Adrenal gland (tissue), 5 donors: ENCODE results near the gene COL6A1.

Experiments used
- CTCF ChIP-seq, 6 experiments: fragments of 450-650 bp in 4 of 6; fragments of 200-600 bp in 2 of 6; sonication (generic) in 1 of 6; IDR thresholded peaks; 1 replicate in 5 of 6; 2 replicates in 1 of 6; pipeline versions ENCODE4 v1.5.1 to v1.8.0; 2016 to 2021; ENCODE audit warnings: antibody characterized with exemption in 6 of 6, mild to moderate bottlenecking in 2 of 6, moderate library complexity in 1 of 6
- POLR2A ChIP-seq, 2 donors: fragments of 450-650 bp; IDR thresholded peaks; one replicate each; pipeline ENCODE4 v1.6.1; 2017; ENCODE audit warnings: antibody characterized with exemption in 2 of 2, mild to moderate bottlenecking in 2 of 2, moderate library complexity in 1 of 2
- donor health status: DM: no; HTN: no; CAD: no.

DNA sequence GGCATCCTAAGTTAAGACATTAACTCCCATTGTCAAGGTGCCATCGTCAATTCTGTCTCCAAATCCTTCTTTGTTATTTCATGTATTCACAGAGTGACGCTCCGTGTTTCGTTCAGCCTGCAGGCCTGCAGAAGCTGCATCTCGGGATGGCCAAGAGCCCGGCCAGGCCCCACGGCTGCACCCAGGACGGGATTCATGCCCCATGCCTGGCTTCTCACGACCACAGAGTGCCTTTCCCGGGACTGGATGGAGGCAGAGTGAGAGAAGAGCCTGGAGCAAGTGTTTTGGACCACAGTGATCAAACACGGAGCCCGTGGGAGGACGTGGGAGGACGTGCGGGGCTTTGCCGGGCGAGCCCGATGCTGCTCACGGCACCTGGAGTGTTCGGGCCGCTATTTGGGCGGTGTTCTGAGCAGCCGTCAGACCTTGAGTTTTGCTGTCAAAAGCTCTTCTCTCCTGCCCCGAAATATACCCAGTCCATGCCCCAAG lies 56.8 kb downstream of the COL6A1 start:
- no peak for TF ChIP-seq CTCF (IDR thresholded peaks at IDR 0.05)
- TF ChIP-seq POLR2A (IDR thresholded peaks at IDR 0.05) = no peak
